ENCODE data around the gene CD52. TPM values are rescaled to one million over a fixed set of nuclear protein-coding genes. Genes with fewer than 3 reads are reported as not detected.
"Not testable (repeated sequence)": the region's sequence is repeated elsewhere in the genome, so short reads cannot be mapped to it uniquely, and the experiment has no call there.

CD52 gene
- total RNA-seq, 1 donor from 2014 or later: not detected

GRCh38 chr1:26300578-26301275, 17.0 kb upstream of the CD52 start:
- H3K4me3 ChIP-seq (ENCODE audit: low read length in 3 of 3): no peak overlapping the region

GRCh38 chr1:26302733-26303405, 14.9 kb upstream of the CD52 start:
- Histone ChIP-seq H3K4me1 (ENCODE audit: control insufficient read depth in 3 of 3, insufficient read depth in 3 of 3, low read length in 3 of 3) (peaks cover 12 to 19% (median 17%) of the 10 kb centered on the region in 3 donors), H3K27ac (ENCODE audit: low read depth, low read length) (peak overlapping the region; percentile 19), H3K4me3 (ENCODE audit: low read length in 3 of 3) (no peak overlapping the region), H3K9me3 (ENCODE audit: control insufficient read depth in 3 of 3, low read length in 3 of 3) (no peaks in the 10 kb centered on the region), H3K36me3 (ENCODE audit: control insufficient read depth in 3 of 3, insufficient read depth in 3 of 3, low read length in 3 of 3) (peaks cover 0 to 2% (median 0%) of the 10 kb centered on the region in 3 donors), H3K27me3 (ENCODE audit: control insufficient read depth in 3 of 3, insufficient read depth in 3 of 3, low read length in 3 of 3) (no peaks in the 10 kb centered on the region), H3K9ac (ENCODE audit: low read depth in 1 of 3, low read length in 3 of 3) (peak overlapping the region in 2 of 3 donors; percentile 10 to 25)

More at GRCh38 chr1:26300578-26301275, 17.0 kb upstream of the CD52 start:
- no peak overlapping the region for H3K27ac ChIP-seq (ENCODE audit: low read depth, low read length)
- H3K36me3 ChIP-seq (ENCODE audit: control insufficient read depth in 3 of 3, insufficient read depth in 3 of 3, low read length in 3 of 3): peaks cover 0 to 2% (median 0%) of the 10 kb centered on the region in 3 donors
- no peaks in the 10 kb centered on the region for H3K27me3 ChIP-seq (ENCODE audit: control insufficient read depth in 3 of 3, insufficient read depth in 3 of 3, low read length in 3 of 3)
- H3K4me1 ChIP-seq (ENCODE audit: control insufficient read depth in 3 of 3, insufficient read depth in 3 of 3, low read length in 3 of 3): peaks cover 3 to 11% (median 11%) of the 10 kb centered on the region in 3 donors
- H3K9ac ChIP-seq (ENCODE audit: low read depth in 1 of 3, low read length in 3 of 3): no peak overlapping the region
- H3K9me3 ChIP-seq (ENCODE audit: control insufficient read depth in 3 of 3, low read length in 3 of 3): no peaks in the 10 kb centered on the region

GRCh38 chr1:26305667-26306289, 12.0 kb upstream of the CD52 start:
- Histone ChIP-seq H3K4me1 (ENCODE audit: control insufficient read depth in 3 of 3, insufficient read depth in 3 of 3, low read length in 3 of 3) (peaks cover 12 to 19% (median 14%) of the 10 kb centered on the region in 3 donors), H3K4me3 (ENCODE audit: low read length in 3 of 3) (peak overlapping the region; percentile 88 to 96 (median 89)), H3K9me3 (ENCODE audit: control insufficient read depth in 3 of 3, low read length in 3 of 3) (no peaks in the 10 kb centered on the region), H3K36me3 (ENCODE audit: control insufficient read depth in 3 of 3, insufficient read depth in 3 of 3, low read length in 3 of 3) (peaks cover 0 to 2% (median 0%) of the 10 kb centered on the region in 3 donors), H3K27ac (ENCODE audit: low read depth, low read length) (peak overlapping the region; percentile 44), H3K9ac (ENCODE audit: low read depth in 1 of 3, low read length in 3 of 3) (peak overlapping the region; percentile 79 to 84 (median 83)), H3K27me3 (ENCODE audit: control insufficient read depth in 3 of 3, insufficient read depth in 3 of 3, low read length in 3 of 3) (no peaks in the 10 kb centered on the region)

- Histone ChIP-seq H3K27ac (ENCODE audit: low read depth, low read length) (peak within 1 kb of the TSS; percentile 44), H3K4me3 (ENCODE audit: low read length in 3 of 3) (peak within 1 kb of the TSS; percentile 88 to 96 (median 89)), H3K27me3 (ENCODE audit: control insufficient read depth in 3 of 3, insufficient read depth in 3 of 3, low read length in 3 of 3) (no peaks in the 10 kb centered on the region), H3K4me1 (ENCODE audit: control insufficient read depth in 3 of 3, insufficient read depth in 3 of 3, low read length in 3 of 3) (peaks cover 12 to 19% (median 13%) of the 10 kb centered on the region in 3 donors), H3K9me3 (ENCODE audit: control insufficient read depth in 3 of 3, low read length in 3 of 3) (no peaks in the 10 kb centered on the region), H3K9ac (ENCODE audit: low read depth in 1 of 3, low read length in 3 of 3) (peak within 1 kb of the TSS; percentile 79 to 84 (median 83)), H3K36me3 (ENCODE audit: control insufficient read depth in 3 of 3, insufficient read depth in 3 of 3, low read length in 3 of 3) (no peaks in the 10 kb centered on the region)
Measured at GRCh38 chr1:26306290-26307229, 11.2 kb upstream of the CD52 start, which contains the start of gene UBXN11. TSS of gene UBXN11 (minus strand) at chr1:26306636. CDS start at chr1:26302883, 3,753 bp downstream.

GRCh38 chr1:26307363-26307781, 10.4 kb upstream of the CD52 start:
- H3K9me3 ChIP-seq (ENCODE audit: control insufficient read depth in 3 of 3, low read length in 3 of 3): no peaks in the 10 kb centered on the region
- no peaks in the 10 kb centered on the region for H3K27me3 ChIP-seq (ENCODE audit: control insufficient read depth in 3 of 3, insufficient read depth in 3 of 3, low read length in 3 of 3)
- peaks cover 12 to 19% (median 13%) of the 10 kb centered on the region in 3 donors for H3K4me1 ChIP-seq (ENCODE audit: control insufficient read depth in 3 of 3, insufficient read depth in 3 of 3, low read length in 3 of 3)
- no peaks in the 10 kb centered on the region for H3K36me3 ChIP-seq (ENCODE audit: control insufficient read depth in 3 of 3, insufficient read depth in 3 of 3, low read length in 3 of 3)
- no peak overlapping the region for H3K4me3 ChIP-seq (ENCODE audit: low read length in 3 of 3)
- no peak overlapping the region for H3K9ac ChIP-seq (ENCODE audit: low read depth in 1 of 3, low read length in 3 of 3)
- no peak overlapping the region for H3K27ac ChIP-seq (ENCODE audit: low read depth, low read length)

GRCh38 chr1:26307966-26308899, 9.5 kb upstream of the CD52 start:
- H3K9ac ChIP-seq (ENCODE audit: low read depth in 1 of 3, low read length in 3 of 3); H3K27me3 ChIP-seq (ENCODE audit: control insufficient read depth in 3 of 3, insufficient read depth in 3 of 3, low read length in 3 of 3); H3K36me3 ChIP-seq (ENCODE audit: control insufficient read depth in 3 of 3, insufficient read depth in 3 of 3, low read length in 3 of 3); H3K27ac ChIP-seq (ENCODE audit: low read depth, low read length); H3K4me3 ChIP-seq (ENCODE audit: low read length in 3 of 3); H3K9me3 ChIP-seq (ENCODE audit: control insufficient read depth in 3 of 3, low read length in 3 of 3): not testable (repeated sequence)
- H3K4me1 ChIP-seq (ENCODE audit: control insufficient read depth in 3 of 3, insufficient read depth in 3 of 3, low read length in 3 of 3): peaks cover 9 to 12% (median 11%) of the 10 kb centered on the region in 3 donors

GRCh38 chr1:26314501-26314900, 3.3 kb upstream of the CD52 start:
- no peak overlapping the region for H3K27ac ChIP-seq (ENCODE audit: low read depth, low read length)
- no peak overlapping the region for H3K4me3 ChIP-seq (ENCODE audit: low read length in 3 of 3)
- H3K9ac ChIP-seq (ENCODE audit: low read depth in 1 of 3, low read length in 3 of 3): no peak overlapping the region
- no peaks in the 10 kb centered on the region for H3K9me3 ChIP-seq (ENCODE audit: control insufficient read depth in 3 of 3, low read length in 3 of 3)
- no peaks in the 10 kb centered on the region for H3K36me3 ChIP-seq (ENCODE audit: control insufficient read depth in 3 of 3, insufficient read depth in 3 of 3, low read length in 3 of 3)
- H3K4me1 ChIP-seq (ENCODE audit: control insufficient read depth in 3 of 3, insufficient read depth in 3 of 3, low read length in 3 of 3): peaks cover 0 to 4% (median 3%) of the 10 kb centered on the region in 3 donors
- H3K27me3 ChIP-seq (ENCODE audit: control insufficient read depth in 3 of 3, insufficient read depth in 3 of 3, low read length in 3 of 3): no peaks in the 10 kb centered on the region

- Histone ChIP-seq H3K36me3 (ENCODE audit: control insufficient read depth in 3 of 3, insufficient read depth in 3 of 3, low read length in 3 of 3) (no peaks in the 10 kb centered on the region), H3K4me3 (ENCODE audit: low read length in 3 of 3) (no peak overlapping the region), H3K27me3 (ENCODE audit: control insufficient read depth in 3 of 3, insufficient read depth in 3 of 3, low read length in 3 of 3) (peaks cover 0 to 8% (median 6%) of the 10 kb centered on the region in 3 donors), H3K27ac (ENCODE audit: low read depth, low read length) (no peak overlapping the region), H3K4me1 (ENCODE audit: control insufficient read depth in 3 of 3, insufficient read depth in 3 of 3, low read length in 3 of 3) (peaks cover 3 to 6% (median 5%) of the 10 kb centered on the region in 3 donors), H3K9ac (ENCODE audit: low read depth in 1 of 3, low read length in 3 of 3) (no peak overlapping the region), H3K9me3 (ENCODE audit: control insufficient read depth in 3 of 3, low read length in 3 of 3) (no peaks in the 10 kb centered on the region)
Measured at GRCh38 chr1:26315874-26316850, 1.6 kb upstream of the CD52 start.
